GM18507 (cell line): ENCODE measurements around the gene GDF15.
A peak's percentile ranks its signal among the peaks of the same experiment; 100 is the strongest.
"Not testable (repeated sequence)": the region's sequence is repeated elsewhere in the genome, so short reads cannot be mapped to it uniquely, and the experiment has no call there.

ENCODE experiments used
- DNase-seq: peaks from one replicate; pipeline ENCODE4 v3.0.0; 2011; ENCODE audit warnings: low read depth; ENCODE audit not compliant: insufficient read length; ENCODE audit errors: extremely low spot score
- FAIRE-seq: peaks from 2 replicates; lab custom pipeline; 2011; peaks lifted over from hg19 to GRCh38; lab: Jason Lieb, UNC

The GDF15 gene

GRCh38 chr19:18388960-18389725 lies 3.2 kb downstream of the GDF15 start:
- no peak for FAIRE-seq
- DNase-seq: no peak

- FAIRE-seq (no peak), DNase-seq (no peak)
Observed at GRCh38 chr19:18389726-18390064, 3.7 kb downstream of the GDF15 start.

GRCh38 chr19:18390065-18390907 lies 4.3 kb downstream of the GDF15 start:
- no peak for FAIRE-seq
- no peak for DNase-seq

- DNase-seq (no peak), FAIRE-seq (no peak)
Observed at GRCh38 chr19:18391509-18392075, 5.6 kb downstream of the GDF15 start.

- DNase-seq (no peak), FAIRE-seq (no peak)
Observed at GRCh38 chr19:18392417-18392816, 6.5 kb downstream of the GDF15 start.

- FAIRE-seq: no peak
Observed at GRCh38 chr19:18392926-18393325, 7.0 kb downstream of the GDF15 start.

GRCh38 chr19:18393836-18394235 lies 7.9 kb downstream of the GDF15 start:
- FAIRE-seq: no peak
- no peak for DNase-seq

More at GRCh38 chr19:18392926-18393325, 7.0 kb downstream of the GDF15 start:
- DNase-seq: no peak

GRCh38 chr19:18396471-18397241 lies 10.7 kb downstream of the GDF15 start:
- FAIRE-seq (no peak), DNase-seq (no peak)

GRCh38 chr19:18397242-18398202 lies 11.6 kb downstream of the GDF15 start, which contains the start of gene LRRC25:
Gene LRRC25, minus strand, starts transcription at chr19:18397622. Its CDS starts 659 bp downstream, at chr19:18396963.
- FAIRE-seq: peak; percentile 75
- DNase-seq: no peak

GRCh38 chr19:18399008-18399407 lies 13.1 kb downstream of the GDF15 start:
- FAIRE-seq (no peak), DNase-seq (no peak)

- no peak for DNase-seq
- peak; percentile 63 for FAIRE-seq
Observed at GRCh38 chr19:18401580-18402112, 15.7 kb downstream of the GDF15 start.

- FAIRE-seq, DNase-seq: not testable (repeated sequence)
Observed at GRCh38 chr19:18402455-18403248, 16.7 kb downstream of the GDF15 start.

- not testable (repeated sequence) for FAIRE-seq, DNase-seq
Observed at GRCh38 chr19:18405754-18406153, 19.8 kb downstream of the GDF15 start.

- FAIRE-seq (no peak), DNase-seq (no peak)
Observed at GRCh38 chr19:18406749-18407148, 20.8 kb downstream of the GDF15 start.

GRCh38 chr19:18408053-18408476 lies 22.1 kb downstream of the GDF15 start:
- FAIRE-seq (peak; percentile 97), DNase-seq (no peak)

- no peak for FAIRE-seq
- DNase-seq: no peak
Observed at GRCh38 chr19:18412610-18413239, 26.8 kb downstream of the GDF15 start.
